Epithelial cell of proximal tubule (primary cell): ENCODE data around the gene COL5A3. TPM values are rescaled to one million over a fixed set of nuclear protein-coding genes. Genes with fewer than 3 reads are reported as not detected.
A peak's percentile ranks its signal among the peaks of the same experiment; 100 is the strongest.
"Not testable (repeated sequence)": the region's sequence is repeated elsewhere in the genome, so short reads cannot be mapped to it uniquely, and the experiment has no call there.

Source experiments
- DNase-seq: peaks from one replicate; pipeline ENCODE4 v3.0.0-alpha.2; 2011; ENCODE audit warnings: low read depth
- H3K4me3 ChIP-seq: 2 replicates; pipeline ENCODE4 v1.5.1; 2011; ENCODE audit warnings: low read depth, mild to moderate bottlenecking, low read length
- total RNA-seq: library from RNA; depleted of rRNA; stranded (reverse); fragments of >200 nt; gene quantifications from 2 replicates; pipeline ENCODE4 v1.2.3, GENCODE V29; 2015
- TF ChIP-seq, protein P1 (sequence below): conservative IDR thresholded peaks from 2 replicates; pipeline ENCODE4 v1.5.1; 2012; ENCODE audit warnings: low read depth, mild to moderate bottlenecking, low read length

Gene COL5A3
- total RNA-seq, 1 donor from 2014 or later: 0.06 TPM

DNA sequence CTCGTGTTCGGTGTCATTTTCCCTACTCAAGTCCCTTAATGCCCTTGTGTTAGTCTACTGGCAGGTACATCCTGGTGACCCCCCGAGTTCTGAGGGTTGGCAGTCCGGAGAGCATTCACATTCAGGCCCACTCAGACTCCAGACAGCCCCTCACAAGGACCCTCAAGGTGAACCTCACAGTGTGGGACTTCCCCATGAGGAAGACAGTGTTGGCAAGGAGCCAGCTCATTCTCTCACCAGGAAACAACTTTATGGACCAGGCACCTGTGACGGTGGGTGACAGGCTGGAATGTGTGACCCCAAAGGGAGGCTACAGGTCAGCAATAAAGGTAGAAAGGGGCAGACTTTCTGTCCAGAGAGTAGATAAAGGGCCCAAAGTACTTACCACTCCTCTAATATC, 27.5 kb upstream of the COL5A3 start:
- H3K4me3 ChIP-seq: no peak overlapping the region
- no peak for DNase-seq
- TF ChIP-seq, protein P1, sequence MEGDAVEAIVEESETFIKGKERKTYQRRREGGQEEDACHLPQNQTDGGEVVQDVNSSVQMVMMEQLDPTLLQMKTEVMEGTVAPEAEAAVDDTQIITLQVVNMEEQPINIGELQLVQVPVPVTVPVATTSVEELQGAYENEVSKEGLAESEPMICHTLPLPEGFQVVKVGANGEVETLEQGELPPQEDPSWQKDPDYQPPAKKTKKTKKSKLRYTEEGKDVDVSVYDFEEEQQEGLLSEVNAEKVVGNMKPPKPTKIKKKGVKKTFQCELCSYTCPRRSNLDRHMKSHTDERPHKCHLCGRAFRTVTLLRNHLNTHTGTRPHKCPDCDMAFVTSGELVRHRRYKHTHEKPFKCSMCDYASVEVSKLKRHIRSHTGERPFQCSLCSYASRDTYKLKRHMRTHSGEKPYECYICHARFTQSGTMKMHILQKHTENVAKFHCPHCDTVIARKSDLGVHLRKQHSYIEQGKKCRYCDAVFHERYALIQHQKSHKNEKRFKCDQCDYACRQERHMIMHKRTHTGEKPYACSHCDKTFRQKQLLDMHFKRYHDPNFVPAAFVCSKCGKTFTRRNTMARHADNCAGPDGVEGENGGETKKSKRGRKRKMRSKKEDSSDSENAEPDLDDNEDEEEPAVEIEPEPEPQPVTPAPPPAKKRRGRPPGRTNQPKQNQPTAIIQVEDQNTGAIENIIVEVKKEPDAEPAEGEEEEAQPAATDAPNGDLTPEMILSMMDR: no peak

DNA sequence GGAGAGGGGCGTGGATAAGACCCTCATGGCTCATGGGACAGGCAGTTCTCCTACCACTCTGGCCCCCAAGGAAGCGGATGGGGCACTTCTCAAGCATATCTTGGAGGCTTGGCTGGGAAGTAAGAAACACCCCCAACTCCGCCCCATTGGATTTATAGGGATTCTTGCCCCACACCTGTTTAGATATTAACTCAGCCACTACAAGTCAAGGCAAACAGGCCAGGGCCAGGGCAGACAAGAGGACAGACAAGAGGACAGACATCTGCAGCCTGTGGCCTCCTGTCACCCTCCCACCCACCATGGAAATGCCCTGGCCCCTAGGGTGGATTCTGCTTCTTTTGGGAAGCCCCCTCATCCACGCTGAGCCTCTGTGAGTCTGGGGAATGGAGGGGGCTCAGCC, 27.1 kb upstream of the COL5A3 start:
- TF ChIP-seq, protein P1: no peak
- DNase-seq: no peak
- H3K4me3 ChIP-seq: no peak overlapping the region

DNA sequence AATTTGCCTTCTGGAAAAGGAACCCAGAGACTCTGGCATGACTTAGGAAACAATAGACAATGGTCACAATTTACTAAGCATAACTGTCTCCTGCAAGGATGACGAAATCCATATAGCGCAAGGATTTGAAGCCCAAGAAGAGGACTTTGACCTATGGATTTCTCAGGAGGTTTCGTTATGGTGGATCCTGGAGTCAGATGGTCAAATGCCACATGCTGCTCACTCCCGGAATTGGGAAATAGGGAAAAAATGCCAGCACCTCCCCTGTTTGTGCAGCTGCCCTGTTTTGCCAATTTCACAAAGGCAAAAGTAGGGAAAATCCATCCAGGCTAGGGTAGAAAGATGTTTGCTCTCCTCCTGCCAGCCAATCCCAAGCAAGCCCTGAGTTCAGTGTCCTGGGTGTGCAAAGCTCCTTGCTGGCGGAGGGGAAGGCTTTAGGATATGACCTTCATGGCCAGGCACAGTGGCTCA, 26.3 kb upstream of the COL5A3 start:
- H3K4me3 ChIP-seq: no peak overlapping the region
- DNase-seq: peak; percentile 27
- TF ChIP-seq, protein P1: no peak

DNA sequence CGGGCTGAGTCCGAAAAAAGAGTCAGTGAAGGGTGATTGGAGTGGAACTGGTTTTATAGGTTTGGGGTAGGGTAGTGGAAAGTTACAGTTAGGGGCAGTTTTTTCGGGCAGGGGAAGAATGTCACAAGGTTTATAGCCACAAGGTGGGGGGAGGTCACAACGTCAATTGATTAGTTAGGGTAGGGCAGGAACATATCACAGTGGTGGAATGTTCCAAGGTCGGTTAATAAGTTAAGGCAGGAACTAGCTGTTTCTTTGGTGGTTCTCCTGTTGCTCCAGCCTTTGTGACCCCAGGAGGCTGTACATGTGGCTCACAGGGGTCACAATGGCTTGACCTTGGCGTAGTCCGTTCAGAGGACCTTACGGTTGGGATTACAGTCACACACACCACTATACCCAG, 23.3 kb upstream of the COL5A3 start:
- no peak for DNase-seq
- H3K4me3 ChIP-seq: no peak overlapping the region
- TF ChIP-seq, protein P1: no peak

DNA sequence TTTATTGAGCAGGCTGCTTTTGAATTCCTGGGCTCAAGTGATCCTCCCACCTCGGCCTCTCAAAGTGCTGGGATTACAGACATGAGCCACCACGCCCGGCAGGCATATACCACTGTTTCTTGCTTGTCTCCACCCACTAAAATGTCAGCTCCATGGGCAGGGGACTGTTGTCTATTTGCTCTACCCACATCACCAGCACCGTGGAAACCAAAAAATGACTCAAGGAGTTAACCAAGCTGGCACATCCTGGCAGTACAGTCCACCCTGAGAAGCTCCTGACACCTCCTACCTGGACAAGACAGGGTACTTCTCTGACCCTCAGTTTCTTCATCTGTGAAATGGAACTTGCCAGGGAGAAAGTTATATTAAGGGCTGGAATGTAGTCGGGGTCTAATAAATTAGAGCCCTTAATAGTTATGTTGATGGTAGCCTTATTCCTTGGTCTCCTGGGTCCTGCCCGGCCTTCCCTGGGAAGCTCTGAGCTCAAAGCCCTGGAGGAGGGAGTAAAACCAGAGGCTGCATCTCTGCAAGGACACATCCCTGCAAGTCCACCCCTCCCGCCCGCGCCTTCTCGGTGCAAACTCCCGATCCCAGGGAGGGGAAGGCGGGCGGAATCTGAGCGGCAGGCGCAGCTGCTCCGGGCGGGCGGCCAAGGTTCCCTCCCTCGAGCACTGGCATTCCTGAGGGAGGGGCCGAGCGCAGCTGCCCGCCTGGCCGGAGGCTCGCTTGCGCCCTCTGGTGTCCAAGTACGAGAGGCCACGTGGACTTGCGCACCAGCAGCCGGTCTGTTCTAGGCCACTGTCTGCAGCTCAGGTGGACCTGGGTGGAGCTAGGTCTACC, 17.1 kb upstream of the COL5A3 start:
- TF ChIP-seq, protein P1: peak; percentile 86
- H3K4me3 ChIP-seq: no peak overlapping the region

DNA sequence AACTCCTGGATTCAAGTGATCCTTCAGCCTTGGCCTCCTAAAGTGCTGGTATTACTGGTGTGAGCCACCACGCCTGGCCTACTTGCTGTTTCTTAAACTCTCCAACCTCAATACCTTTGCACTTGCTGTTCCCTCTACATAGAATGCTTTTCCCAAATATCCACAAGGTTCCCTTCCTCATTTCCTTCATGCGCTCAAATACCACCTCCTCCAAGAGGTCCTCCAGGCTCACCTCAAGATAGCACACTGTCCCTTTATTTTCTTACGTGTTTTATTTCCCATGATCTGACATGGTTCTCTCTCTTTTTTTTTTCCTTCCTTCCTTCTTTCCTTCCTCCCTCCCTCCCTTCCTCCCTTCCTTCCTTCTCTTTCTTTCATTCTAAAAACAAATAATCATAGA, 16.4 kb upstream of the COL5A3 start:
- TF ChIP-seq, protein P1: no peak
- DNase-seq: no peak
- H3K4me3 ChIP-seq: no peak overlapping the region

More for the DNA sequence above, 17.1 kb upstream of the COL5A3 start:
- DNase-seq: no peak

DNA sequence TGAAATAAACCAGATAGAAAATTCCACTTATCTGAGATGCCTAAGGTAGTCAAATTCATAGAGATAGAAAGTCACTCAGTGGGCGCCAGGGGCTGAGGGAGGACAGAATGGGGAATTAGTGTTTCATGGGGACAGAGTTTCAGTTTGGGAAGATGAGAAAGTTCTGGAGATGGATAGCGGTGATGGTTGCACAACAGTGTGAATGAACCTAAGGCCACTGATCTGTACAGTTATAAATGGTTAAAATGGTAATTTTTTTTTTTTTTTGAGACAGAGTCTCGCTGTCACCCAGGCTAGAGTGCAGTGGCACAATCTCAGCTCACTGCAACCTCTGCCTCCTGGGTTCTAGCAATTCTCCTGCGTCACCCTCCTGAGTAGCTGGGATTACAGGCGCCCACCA, 12.8 kb upstream of the COL5A3 start:
- not testable (repeated sequence) for DNase-seq, H3K4me3 ChIP-seq
